Esophagus muscularis mucosa (tissue), 4 donors: ENCODE measurements around the gene ATCAY. TPM values are rescaled to one million over a fixed set of nuclear protein-coding genes. Genes with fewer than 3 reads are reported as not detected.

Source experiments
- DNase-seq: peaks from one replicate; pipeline ENCODE4 v3.0.0-alpha.2; 2017; ENCODE audit errors: extremely low spot score
- H3K27ac ChIP-seq, 4 donors: fragments of 200-600 bp; sonication (generic); replicated peaks in 1 of 4; 1 replicate in 3 of 4; 2 replicates in 1 of 4; pipeline ENCODE4 v1.5.1; 2016 to 2019; ENCODE audit warnings: mild to moderate bottlenecking in 1 of 4
- H3K27me3 ChIP-seq, 4 donors: fragments of 200-600 bp; sonication (generic); one replicate each; pipeline versions ENCODE4 v1.5.1 to v1.6.0; 2016 to 2019
- H3K36me3 ChIP-seq, 4 donors: fragments of 200-600 bp; sonication (generic); one replicate each; pipeline ENCODE4 v1.5.1; 2016 to 2019
- H3K4me1 ChIP-seq, 4 donors: fragments of 200-600 bp; sonication (generic); one replicate each; pipeline ENCODE4 v1.5.1; 2016 to 2019
- H3K4me3 ChIP-seq, 4 donors: fragments of 200-600 bp; sonication (generic); 1 replicate in 2 of 4; 2 replicates in 2 of 4; pipeline ENCODE4 v1.5.1; 2016 to 2019; ENCODE audit warnings: mild to moderate bottlenecking in 4 of 4, moderate library complexity in 1 of 4
- H3K9me3 ChIP-seq, 4 donors: fragments of 200-600 bp; sonication (generic); 1 replicate in 3 of 4; 2 replicates in 1 of 4; pipeline ENCODE4 v1.5.1; 2016 to 2019
- EP300 ChIP-seq: sonication (generic); formaldehyde crosslinking; IDR thresholded peaks from one replicate; pipeline ENCODE4 v1.6.1; 2017; ENCODE audit warnings: antibody characterized with exemption
- POLR2A ChIP-seq: fragments of 450-650 bp; IDR thresholded peaks from one replicate; pipeline ENCODE4 v1.6.1; 2017; ENCODE audit warnings: antibody characterized with exemption, moderate library complexity, mild to moderate bottlenecking, low read depth
- POLR2AphosphoS5 ChIP-seq, 2 donors: sonication (generic); formaldehyde crosslinking; IDR thresholded peaks; one replicate each; pipeline ENCODE4 v1.6.1; 2017; ENCODE audit warnings: antibody characterized with exemption in 2 of 2
- WGBS: methylation state at CpG from one replicate; pipeline ENCODE4 v1.1.5; 2018; 5-methylcytosine and 5-hydroxymethylcytosine counted together
- intact Hi-C: fragments of 100-400 bp; cut with DNase I; formaldehyde crosslinking; loops from one replicate; pipeline ENCODE4 v1.15.1; 2023
- total RNA-seq, 4 donors: library from RNA; depleted of rRNA; stranded (reverse); fragments of >200 nt; gene quantifications; one replicate each; pipeline versions ENCODE4 v1.1.0 to v1.2.1, GENCODE V29; 2016
- TF ChIP-seq, protein P1 (sequence below), 3 experiments: fragments of 200-600 bp in 2 of 3; fragments of 450-650 bp in 1 of 3; sonication (generic) in 2 of 3; IDR thresholded peaks; one replicate each; pipeline ENCODE4 v1.5.1; 2017 to 2019; ENCODE audit warnings: antibody characterized with exemption in 3 of 3, mild to moderate bottlenecking in 2 of 3, moderate library complexity in 1 of 3

ATCAY gene
- total RNA-seq, 4 donors from 2014 or later: 0.42 to 1.3 (median 0.82) TPM

DNA sequence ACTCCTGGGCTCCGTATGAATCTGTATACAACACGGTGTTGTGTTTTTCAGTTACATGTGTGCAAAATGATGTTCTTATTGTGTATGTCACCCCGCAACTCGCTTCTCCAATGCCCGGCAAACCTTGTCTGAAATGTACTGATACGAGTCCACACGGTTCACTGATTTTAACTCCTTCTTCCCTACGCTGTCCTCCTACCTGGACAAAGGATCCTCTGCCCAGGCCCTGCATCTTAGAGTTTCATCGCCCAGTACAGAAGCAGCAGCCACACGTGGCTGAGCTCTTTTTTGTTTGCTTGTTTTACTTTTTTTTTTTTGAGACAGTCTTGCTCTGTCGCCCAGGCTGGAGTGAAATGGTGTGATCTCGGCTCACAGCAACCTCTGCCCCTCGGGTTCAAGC lies 40.5 kb upstream of the ATCAY start:
- Histone ChIP-seq H3K4me3 (no peak overlapping the region), H3K27me3 (peaks cover 0 to 11% (median 0%) of the 10 kb centered on the region in 4 donors), H3K36me3 (no peaks in the 10 kb centered on the region), H3K4me1 (no peaks in the 10 kb centered on the region), H3K27ac (no peak overlapping the region), H3K9me3 (no peaks in the 10 kb centered on the region)
- intact Hi-C loops: no loop called here
- 71% methylated on average over 13 of the region's 13 CpGs for WGBS
- TF ChIP-seq EP300 (no peak), POLR2AphosphoS5 (IDR thresholded peaks at IDR 0.05) (no peak), POLR2A (no peak)
- TF ChIP-seq, protein P1, sequence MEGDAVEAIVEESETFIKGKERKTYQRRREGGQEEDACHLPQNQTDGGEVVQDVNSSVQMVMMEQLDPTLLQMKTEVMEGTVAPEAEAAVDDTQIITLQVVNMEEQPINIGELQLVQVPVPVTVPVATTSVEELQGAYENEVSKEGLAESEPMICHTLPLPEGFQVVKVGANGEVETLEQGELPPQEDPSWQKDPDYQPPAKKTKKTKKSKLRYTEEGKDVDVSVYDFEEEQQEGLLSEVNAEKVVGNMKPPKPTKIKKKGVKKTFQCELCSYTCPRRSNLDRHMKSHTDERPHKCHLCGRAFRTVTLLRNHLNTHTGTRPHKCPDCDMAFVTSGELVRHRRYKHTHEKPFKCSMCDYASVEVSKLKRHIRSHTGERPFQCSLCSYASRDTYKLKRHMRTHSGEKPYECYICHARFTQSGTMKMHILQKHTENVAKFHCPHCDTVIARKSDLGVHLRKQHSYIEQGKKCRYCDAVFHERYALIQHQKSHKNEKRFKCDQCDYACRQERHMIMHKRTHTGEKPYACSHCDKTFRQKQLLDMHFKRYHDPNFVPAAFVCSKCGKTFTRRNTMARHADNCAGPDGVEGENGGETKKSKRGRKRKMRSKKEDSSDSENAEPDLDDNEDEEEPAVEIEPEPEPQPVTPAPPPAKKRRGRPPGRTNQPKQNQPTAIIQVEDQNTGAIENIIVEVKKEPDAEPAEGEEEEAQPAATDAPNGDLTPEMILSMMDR (IDR thresholded peaks at IDR 0.05): no peak
- no peak for DNase-seq

GRCh38 chr19:3840804-3841203 lies 39.7 kb upstream of the ATCAY start:
- Histone ChIP-seq H3K36me3 (no peaks in the 10 kb centered on the region), H3K4me1 (no peaks in the 10 kb centered on the region), H3K27ac (no peak overlapping the region), H3K9me3 (no peaks in the 10 kb centered on the region), H3K27me3 (peaks cover 0 to 10% (median 0%) of the 10 kb centered on the region in 4 donors), H3K4me3 (no peak overlapping the region)
- DNase-seq: no peak
- intact Hi-C loops: no loop called here
- TF ChIP-seq POLR2AphosphoS5 (IDR thresholded peaks at IDR 0.05): no peak
- WGBS: 89% methylated on average over 10 of the region's 10 CpGs

- Histone ChIP-seq H3K9me3 (no peaks in the 10 kb centered on the region), H3K36me3 (no peaks in the 10 kb centered on the region), H3K4me1 (no peaks in the 10 kb centered on the region), H3K27ac (no peak overlapping the region), H3K27me3 (peaks cover 0 to 10% (median 0%) of the 10 kb centered on the region in 4 donors), H3K4me3 (no peak overlapping the region)
- 82% methylated on average over 11 of the region's 11 CpGs for WGBS
- no peak for DNase-seq
- no peak for TF ChIP-seq POLR2A
- TF ChIP-seq POLR2AphosphoS5 (IDR thresholded peaks at IDR 0.05): no peak
- TF ChIP-seq EP300: no peak
- TF ChIP-seq, protein P1 (IDR thresholded peaks at IDR 0.05): no peak
- intact Hi-C loops: no loop called here
These were observed 37.5 kb upstream of the ATCAY start for GRCh38 chr19:3842948-3843347.

- peaks cover 0 to 10% (median 0%) of the 10 kb centered on the region in 4 donors for H3K27me3 ChIP-seq
- 52% methylated on average over 5 of the region's 5 CpGs for WGBS
These were observed 35.9 kb upstream of the ATCAY start for GRCh38 chr19:3844596-3844995.

GRCh38 chr19:3849092-3849491 lies 31.4 kb upstream of the ATCAY start:
- intact Hi-C loops: no loop called here

More at GRCh38 chr19:3844596-3844995, 35.9 kb upstream of the ATCAY start:
- no peaks in the 10 kb centered on the region for H3K36me3 ChIP-seq
- TF ChIP-seq POLR2AphosphoS5 (IDR thresholded peaks at IDR 0.05) (no peak), EP300 (no peak), POLR2A (no peak)
- TF ChIP-seq, protein P1 (IDR thresholded peaks at IDR 0.05): no peak
- DNase-seq: no peak
- intact Hi-C loops: no loop called here
- H3K4me1 ChIP-seq: no peaks in the 10 kb centered on the region
- no peak overlapping the region for H3K4me3 ChIP-seq
- no peaks in the 10 kb centered on the region for H3K9me3 ChIP-seq
- no peak overlapping the region for H3K27ac ChIP-seq

More at GRCh38 chr19:3849092-3849491, 31.4 kb upstream of the ATCAY start:
- no peak for DNase-seq
- TF ChIP-seq POLR2A: no peak
- TF ChIP-seq, protein P1 (IDR thresholded peaks at IDR 0.05): no peak
- TF ChIP-seq EP300: no peak
- TF ChIP-seq POLR2AphosphoS5 (IDR thresholded peaks at IDR 0.05): no peak
- Histone ChIP-seq H3K9me3 (peaks cover 3 to 22% (median 19%) of the 10 kb centered on the region in 4 donors), H3K4me3 (no peak overlapping the region), H3K27me3 (no peaks in the 10 kb centered on the region), H3K36me3 (no peaks in the 10 kb centered on the region), H3K27ac (no peak overlapping the region), H3K4me1 (no peaks in the 10 kb centered on the region)
- WGBS: 58% methylated on average over 3 of the region's 5 CpGs
